ENCODE results near the gene NELL2. TPM values are rescaled to one million over a fixed set of nuclear protein-coding genes. Genes with fewer than 3 reads are reported as not detected.

Gene NELL2
- total RNA-seq, 1 donor from 2014 or later, result 16.9 TPM

- intact Hi-C loops (cut with DNase I), result no loop called here
These were observed 221.2 kb downstream of the NELL2 start for GRCh38 chr12:44654646-44655639.

GRCh38 chr12:44653861-44654527, 222.1 kb downstream of the NELL2 start:
- Histone ChIP-seq H3K4me3 (no peak overlapping the region), H3K9me3 (no peaks in the 10 kb centered on the region), H3K27ac (no peak overlapping the region), H3K4me1 (no peaks in the 10 kb centered on the region), H3K36me3 (no peaks in the 10 kb centered on the region), H3K27me3 (no peaks in the 10 kb centered on the region)
- intact Hi-C loops (cut with DNase I), result no loop called here
- TF ChIP-seq CTCF (IDR thresholded peaks at IDR 0.05), result no peak
- TF ChIP-seq POLR2AphosphoS5 (IDR thresholded peaks at IDR 0.05; ENCODE audit: insufficient read depth in 1 of 2, low read depth in 1 of 2), result no peak
- no peak for TF ChIP-seq POLR2A (IDR thresholded peaks at IDR 0.05)
- DNase-seq (ENCODE audit: extremely low spot score in 2 of 2), result no peak

More at GRCh38 chr12:44654646-44655639, 221.2 kb downstream of the NELL2 start:
- Histone ChIP-seq H3K4me3 (no peak overlapping the region), H3K36me3 (no peaks in the 10 kb centered on the region), H3K4me1 (no peaks in the 10 kb centered on the region), H3K9me3 (no peaks in the 10 kb centered on the region), H3K27ac (no peak overlapping the region), H3K27me3 (no peaks in the 10 kb centered on the region)
- no peak for DNase-seq (ENCODE audit: extremely low spot score in 2 of 2)
- no peak for TF ChIP-seq POLR2A (IDR thresholded peaks at IDR 0.05)
- no peak for TF ChIP-seq POLR2AphosphoS5 (IDR thresholded peaks at IDR 0.05; ENCODE audit: insufficient read depth in 1 of 2, low read depth in 1 of 2)
- no peak for TF ChIP-seq CTCF (IDR thresholded peaks at IDR 0.05)

- no peak for TF ChIP-seq POLR2AphosphoS5 (IDR thresholded peaks at IDR 0.05; ENCODE audit: insufficient read depth in 1 of 2, low read depth in 1 of 2)
- TF ChIP-seq CTCF (IDR thresholded peaks at IDR 0.05), result no peak
- no peak for TF ChIP-seq POLR2A (IDR thresholded peaks at IDR 0.05)
These were observed 226.4 kb downstream of the NELL2 start for GRCh38 chr12:44649693-44650092.

GRCh38 chr12:44647917-44648690, 228.0 kb downstream of the NELL2 start:
- intact Hi-C loops (cut with DNase I), result no loop called here
- no peak for DNase-seq (ENCODE audit: extremely low spot score in 2 of 2)
- Histone ChIP-seq H3K27me3 (no peaks in the 10 kb centered on the region), H3K9me3 (no peaks in the 10 kb centered on the region), H3K36me3 (no peaks in the 10 kb centered on the region), H3K4me1 (no peaks in the 10 kb centered on the region), H3K27ac (no peak overlapping the region), H3K4me3 (no peak overlapping the region)
- TF ChIP-seq CTCF (IDR thresholded peaks at IDR 0.05) (no peak), POLR2AphosphoS5 (IDR thresholded peaks at IDR 0.05; ENCODE audit: insufficient read depth in 1 of 2, low read depth in 1 of 2) (no peak), POLR2A (IDR thresholded peaks at IDR 0.05) (no peak)

More at GRCh38 chr12:44649693-44650092, 226.4 kb downstream of the NELL2 start:
- Histone ChIP-seq H3K36me3 (no peaks in the 10 kb centered on the region), H3K9me3 (no peaks in the 10 kb centered on the region), H3K4me3 (no peak overlapping the region), H3K27ac (no peak overlapping the region), H3K27me3 (no peaks in the 10 kb centered on the region), H3K4me1 (no peaks in the 10 kb centered on the region)
- intact Hi-C loops (cut with DNase I), result no loop called here
- DNase-seq (ENCODE audit: extremely low spot score in 2 of 2), result no peak

All from vagina (tissue), 2 donors.